GM19455 (cell line): Measurements from ENCODE around the gene PPP2CA.

ENCODE experiments used
- ATAC-seq: cut with Tn5 transposase; IDR thresholded peaks from one replicate; pipeline ENCODE4 v1.9.1; 2021; ENCODE audit not compliant: unreplicated experiment

Gene PPP2CA

DNA sequence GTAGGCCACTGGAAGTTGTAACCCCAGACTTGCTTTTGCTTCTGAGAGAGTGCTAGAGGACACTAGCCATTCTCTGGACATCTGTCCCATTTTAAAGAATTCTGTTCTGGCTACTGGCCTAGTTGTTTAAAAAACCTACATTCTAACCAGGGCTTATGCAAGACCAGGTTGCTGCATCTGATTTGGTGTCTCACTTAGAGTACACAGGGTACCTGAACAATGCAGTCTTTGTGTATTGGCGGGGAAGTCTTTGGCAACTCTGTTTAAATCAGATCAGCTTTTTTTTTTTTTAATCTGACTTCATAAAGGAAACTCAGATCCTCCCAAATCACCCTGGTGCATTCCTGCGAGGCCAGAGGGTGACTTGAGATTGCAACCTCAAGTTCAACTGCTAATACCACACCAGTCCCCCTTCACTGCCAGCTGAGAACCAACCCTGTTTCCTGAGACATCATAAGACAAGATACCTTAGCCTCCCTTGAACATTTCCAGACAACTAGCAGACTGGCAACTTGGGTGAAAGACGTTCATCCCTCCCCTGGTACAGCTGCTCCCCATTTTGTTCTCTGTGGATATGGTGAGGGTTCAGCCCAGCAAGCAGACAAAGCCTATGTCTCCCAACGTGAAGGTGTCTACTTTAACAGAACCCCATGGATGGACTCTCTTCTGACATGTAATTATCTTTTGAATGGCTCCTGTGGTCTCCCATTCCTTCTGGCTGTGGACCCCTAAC lies 76.1 kb downstream of the PPP2CA start:
- no peak for ATAC-seq

- no peak for ATAC-seq
Observed at GRCh38 chr5:134148986-134149539, 76.8 kb downstream of the PPP2CA start.

- no peak for ATAC-seq
Observed at GRCh38 chr5:134148316-134148715, 77.6 kb downstream of the PPP2CA start.

DNA sequence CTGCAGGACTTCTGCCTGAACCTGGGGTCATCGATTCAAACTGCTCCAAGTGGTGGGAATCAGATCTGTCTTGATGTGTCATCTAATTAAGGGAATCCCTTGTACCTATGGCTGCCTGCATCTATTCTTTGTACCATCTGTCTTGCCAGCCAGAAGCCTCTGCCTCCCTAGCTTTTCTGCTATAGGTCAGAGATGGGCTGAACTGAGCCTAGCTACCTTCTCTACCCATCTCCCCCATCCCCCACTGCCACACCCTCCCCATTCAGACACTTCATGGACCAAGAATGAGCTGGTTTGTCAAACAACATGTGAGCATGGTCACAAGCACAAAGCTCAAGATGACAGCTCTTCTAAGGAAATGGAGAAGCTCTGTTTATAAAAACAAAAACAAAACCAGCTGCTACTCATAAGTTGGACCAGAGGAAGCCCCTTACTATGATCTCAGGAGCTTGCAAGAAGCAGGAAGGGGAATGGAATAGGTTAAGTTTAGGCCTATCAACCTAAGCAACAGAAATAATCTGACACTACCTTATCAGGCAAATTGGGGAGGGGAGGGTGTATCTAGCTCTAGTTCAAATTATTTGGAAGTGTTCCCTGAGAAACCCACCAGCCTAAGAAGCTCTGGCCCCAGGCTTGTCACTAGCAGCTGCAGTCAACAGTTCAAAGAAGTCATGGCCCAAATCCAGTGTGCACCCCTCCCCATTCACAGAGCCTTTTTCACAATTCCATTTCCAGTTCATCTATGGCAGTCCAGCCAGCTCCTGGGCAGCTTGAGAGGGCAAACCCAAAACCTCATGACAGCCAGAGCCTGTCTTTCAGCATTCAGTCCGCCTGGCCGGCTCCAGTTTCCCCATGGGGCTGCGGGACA lies 79.0 kb downstream of the PPP2CA start:
- ATAC-seq = no peak

- no peak for ATAC-seq
Observed at GRCh38 chr5:134145779-134146581, 79.9 kb downstream of the PPP2CA start.

GRCh38 chr5:134145041-134145757 lies 80.7 kb downstream of the PPP2CA start:
- ATAC-seq = no peak
